Type B pancreatic cell (in vitro differentiated cells): Measurements from ENCODE around the gene MOB3C. TPM values are rescaled to one million over a fixed set of nuclear protein-coding genes. Genes with fewer than 3 reads are reported as not detected.

ENCODE experiments used
- DNase-seq: peaks from one replicate; pipeline ENCODE4 v3.0.0; 2021; ENCODE audit warnings: mixed read lengths; ENCODE audit not compliant: unreplicated experiment; ENCODE audit errors: extremely low spot score
- H3K27ac Mint-ChIP-seq: 2 replicates; pipeline ENCODE4 v1.8.0; 2021; ENCODE audit warnings: mild to moderate bottlenecking, mixed read lengths
- H3K27me3 Mint-ChIP-seq: 2 replicates; pipeline ENCODE4 v1.8.0; 2021; ENCODE audit warnings: mixed read lengths
- H3K36me3 Mint-ChIP-seq: 2 replicates; pipeline ENCODE4 v1.8.0; 2021; ENCODE audit warnings: mixed read lengths
- H3K4me1 Mint-ChIP-seq: one replicate; pipeline ENCODE4 v1.8.0; 2021; ENCODE audit warnings: mixed read lengths; ENCODE audit not compliant: unreplicated experiment
- H3K4me3 Mint-ChIP-seq: 2 replicates; pipeline ENCODE4 v1.8.0; 2021; ENCODE audit warnings: mild to moderate bottlenecking, mixed read lengths
- H3K9me3 Mint-ChIP-seq: 2 replicates; pipeline ENCODE4 v1.8.0; 2021; ENCODE audit warnings: mixed read lengths
- CTCF ChIP-seq: fragments of 200-600 bp; sonication (generic); conservative IDR thresholded peaks from 2 replicates; pipeline ENCODE4 v1.5.0; 2021; ENCODE audit warnings: antibody characterized with exemption, mild to moderate bottlenecking
- total RNA-seq: library from RNA; stranded (reverse); gene quantifications from 2 replicates; pipeline ENCODE4 v1.2.1, GENCODE V29; 2021; ENCODE audit warnings: low replicate concordance

Gene MOB3C
- total RNA-seq, 1 donor from 2014 or later = 6.8 TPM

- TF ChIP-seq CTCF = no peak
- H3K36me3 Mint-ChIP-seq = peaks cover 47% of the 10 kb centered on the region
- H3K27ac Mint-ChIP-seq = no peak overlapping the region
- no peak for DNase-seq
- H3K4me1 Mint-ChIP-seq = no peaks in the 10 kb centered on the region
- H3K9me3 Mint-ChIP-seq = no peaks in the 10 kb centered on the region
- no peak overlapping the region for H3K4me3 Mint-ChIP-seq
- H3K27me3 Mint-ChIP-seq = no peaks in the 10 kb centered on the region
Observed at GRCh38 chr1:46650491-46650890, 33.9 kb upstream of the MOB3C start.

- H3K9me3 Mint-ChIP-seq = no peaks in the 10 kb centered on the region
- no peaks in the 10 kb centered on the region for H3K27me3 Mint-ChIP-seq
- no peak for TF ChIP-seq CTCF
- H3K27ac Mint-ChIP-seq = no peak overlapping the region
- H3K4me1 Mint-ChIP-seq = no peaks in the 10 kb centered on the region
- DNase-seq = no peak
- H3K4me3 Mint-ChIP-seq = no peak overlapping the region
- peaks cover 46% of the 10 kb centered on the region for H3K36me3 Mint-ChIP-seq
Observed at GRCh38 chr1:46649764-46650163, 33.2 kb upstream of the MOB3C start.

GRCh38 chr1:46647611-46648010 is 31.0 kb upstream of the MOB3C start:
- peaks cover 44% of the 10 kb centered on the region for H3K36me3 Mint-ChIP-seq
- H3K4me3 Mint-ChIP-seq = no peak overlapping the region
- peaks cover 6% of the 10 kb centered on the region for H3K4me1 Mint-ChIP-seq
- no peaks in the 10 kb centered on the region for H3K9me3 Mint-ChIP-seq
- DNase-seq = no peak
- no peaks in the 10 kb centered on the region for H3K27me3 Mint-ChIP-seq
- no peak overlapping the region for H3K27ac Mint-ChIP-seq
- no peak for TF ChIP-seq CTCF

GRCh38 chr1:46646844-46647243 is 30.2 kb upstream of the MOB3C start:
- DNase-seq = no peak
- peaks cover 6% of the 10 kb centered on the region for H3K4me1 Mint-ChIP-seq
- TF ChIP-seq CTCF = no peak

GRCh38 chr1:46646331-46646730 is 29.7 kb upstream of the MOB3C start:
- TF ChIP-seq CTCF = no peak
- Mint-ChIP-seq H3K27me3 (no peaks in the 10 kb centered on the region), H3K36me3 (peaks cover 47% of the 10 kb centered on the region), H3K9me3 (no peaks in the 10 kb centered on the region), H3K4me1 (peaks cover 6% of the 10 kb centered on the region), H3K27ac (no peak overlapping the region), H3K4me3 (no peak overlapping the region)
- DNase-seq = no peak

More at GRCh38 chr1:46646844-46647243, 30.2 kb upstream of the MOB3C start:
- Mint-ChIP-seq H3K27me3 (no peaks in the 10 kb centered on the region), H3K9me3 (no peaks in the 10 kb centered on the region), H3K4me3 (no peak overlapping the region), H3K27ac (no peak overlapping the region), H3K36me3 (peaks cover 43% of the 10 kb centered on the region)

GRCh38 chr1:46645815-46646214 is 29.2 kb upstream of the MOB3C start:
- H3K36me3 Mint-ChIP-seq = peaks cover 49% of the 10 kb centered on the region
- H3K4me3 Mint-ChIP-seq = no peak overlapping the region
- TF ChIP-seq CTCF = no peak
- H3K9me3 Mint-ChIP-seq = no peaks in the 10 kb centered on the region
- H3K27me3 Mint-ChIP-seq = no peaks in the 10 kb centered on the region
- H3K4me1 Mint-ChIP-seq = peaks cover 6% of the 10 kb centered on the region
- H3K27ac Mint-ChIP-seq = no peak overlapping the region
- no peak for DNase-seq
